Liver (tissue), 9 donors: ENCODE data around the gene RWDD4. TPM values are rescaled to one million over a fixed set of nuclear protein-coding genes. Genes with fewer than 3 reads are reported as not detected.

ENCODE experiments used
- DNase-seq: peaks from one replicate; pipeline ENCODE4 v3.0.0-alpha.2; 2017; ENCODE audit warnings: low spot score
- H3K27ac ChIP-seq, 2 donors: one replicate each; pipeline ENCODE4 v1.7.0; 2013; ENCODE audit warnings: inconsistent platforms in 2 of 2, low read length in 2 of 2, control low read depth in 1 of 2, low read depth in 1 of 2, mild to moderate bottlenecking in 1 of 2
- H3K27me3 ChIP-seq, 4 donors: one replicate each; pipeline versions ENCODE4 v1.6.1 to v1.7.0; 2013; ENCODE audit warnings: low read length in 3 of 4, inconsistent platforms in 1 of 4, mild to moderate bottlenecking in 1 of 4, moderate library complexity in 1 of 4; ENCODE audit not compliant: control insufficient read depth in 4 of 4, insufficient read depth in 4 of 4
- H3K36me3 ChIP-seq, 4 donors: one replicate each; pipeline versions ENCODE4 v1.6.1 to v1.7.0; 2013; ENCODE audit warnings: low read length in 3 of 4, mild to moderate bottlenecking in 3 of 4, low read depth in 1 of 4, moderate library complexity in 1 of 4; ENCODE audit not compliant: control insufficient read depth in 4 of 4, insufficient read depth in 3 of 4
- H3K4me1 ChIP-seq, 4 donors: one replicate each; pipeline versions ENCODE4 v1.6.1 to v1.7.0; 2013; ENCODE audit warnings: low read length in 3 of 4, mild to moderate bottlenecking in 3 of 4, moderate library complexity in 1 of 4; ENCODE audit not compliant: control insufficient read depth in 4 of 4, insufficient read depth in 4 of 4
- H3K4me3 ChIP-seq, 3 donors: one replicate each; pipeline versions ENCODE4 v1.6.1 to v1.7.0; 2013; ENCODE audit warnings: low read length in 3 of 3, control low read depth in 1 of 3, low read depth in 1 of 3, mild to moderate bottlenecking in 1 of 3
- H3K9ac ChIP-seq, 2 donors: one replicate each; pipeline ENCODE4 v1.7.0; 2013; ENCODE audit warnings: low read length in 2 of 2, mild to moderate bottlenecking in 2 of 2, moderate library complexity in 2 of 2, control low read depth in 1 of 2, low read depth in 1 of 2
- H3K9me3 ChIP-seq, 4 donors: one replicate each; pipeline versions ENCODE4 v1.6.1 to v1.7.0; 2013; ENCODE audit warnings: low read length in 3 of 4; ENCODE audit not compliant: control insufficient read depth in 4 of 4
- CTCF ChIP-seq: fragments of 150-350 bp; IDR thresholded peaks from 2 replicates; pipeline ENCODE4 v1.5.1; 2017; ENCODE audit warnings: improper control_type of control experiment, low read depth, low read length; ENCODE audit not compliant: missing input control
- EGR1 ChIP-seq, 2 donors: IDR thresholded peaks; 2 replicates each; pipeline ENCODE4 v1.6.1; 2016 to 2018; ENCODE audit warnings: antibody characterized with exemption in 2 of 2, low read depth in 2 of 2
- FOXA1 ChIP-seq: IDR thresholded peaks from 2 replicates; pipeline ENCODE4 v1.6.1; 2016; ENCODE audit warnings: antibody characterized with exemption
- FOXA2 ChIP-seq: IDR thresholded peaks from 2 replicates; pipeline ENCODE4 v1.6.1; 2016; ENCODE audit warnings: antibody characterized with exemption
- GABPA ChIP-seq, 2 donors: IDR thresholded peaks in 1 of 2; conservative IDR thresholded peaks in 1 of 2; 2 replicates each; pipeline ENCODE4 v1.6.1; 2016; ENCODE audit warnings: antibody characterized with exemption in 2 of 2, mild to moderate bottlenecking in 1 of 2, moderate library complexity in 1 of 2
- HNF4A ChIP-seq, 2 donors: conservative IDR thresholded peaks; 2 replicates each; pipeline ENCODE4 v1.6.1; 2016; ENCODE audit warnings: antibody characterized with exemption in 2 of 2, mild to moderate bottlenecking in 2 of 2
- HNF4G ChIP-seq: IDR thresholded peaks from 2 replicates; pipeline ENCODE4 v1.6.1; 2016; ENCODE audit warnings: antibody characterized with exemption
- JUND ChIP-seq, 2 donors: IDR thresholded peaks; 2 replicates each; pipeline ENCODE4 v1.6.1; 2016; ENCODE audit warnings: antibody characterized with exemption in 2 of 2
- MAX ChIP-seq: IDR thresholded peaks from 2 replicates; pipeline ENCODE4 v1.6.1; 2016; ENCODE audit warnings: antibody characterized with exemption
- NR2F2 ChIP-seq: IDR thresholded peaks from 2 replicates; pipeline ENCODE4 v1.6.1; 2016; ENCODE audit warnings: antibody characterized with exemption
- RAD21 ChIP-seq, 2 donors: IDR thresholded peaks; 2 replicates each; pipeline ENCODE4 v1.6.1; 2016; ENCODE audit warnings: antibody characterized with exemption in 2 of 2, mild to moderate bottlenecking in 2 of 2
- RXRA ChIP-seq, 2 donors: IDR thresholded peaks; 2 replicates each; pipeline ENCODE4 v1.6.1; 2017 to 2018; ENCODE audit warnings: antibody characterized with exemption in 2 of 2, mild to moderate bottlenecking in 1 of 2
- SP1 ChIP-seq: IDR thresholded peaks from 2 replicates; pipeline ENCODE4 v1.6.1; 2018; ENCODE audit warnings: antibody characterized with exemption, mild to moderate bottlenecking
- TAF1 ChIP-seq: conservative IDR thresholded peaks from 2 replicates; pipeline ENCODE4 v1.6.1; 2016; ENCODE audit warnings: antibody characterized with exemption, mild to moderate bottlenecking
- YY1 ChIP-seq: IDR thresholded peaks from 2 replicates; pipeline ENCODE4 v1.6.1; 2016; ENCODE audit warnings: antibody characterized with exemption, mild to moderate bottlenecking
- ZBTB33 ChIP-seq: IDR thresholded peaks from 2 replicates; pipeline ENCODE4 v1.6.1; 2016; ENCODE audit warnings: antibody characterized with exemption
- WGBS: extraction: QIAGEN DNeasy Blood & Tissue Kit; methylation state at CpG from one replicate; pipeline ENCODE4 v1.1.7; 2013; 5-methylcytosine and 5-hydroxymethylcytosine counted together
- polyA plus RNA-seq, 2 donors: library from polyadenylated mRNA; stranded (reverse) in 1 of 2; unstranded in 1 of 2; fragments of 200-250 nt in 1 of 2; fragments of >200 nt in 1 of 2; fragmentation: Nextera tagmentation in 1 of 2; extraction: Ambion mirVana in 1 of 2; gene quantifications; one replicate each; pipeline versions ENCODE4 v1.2.1 to v1.2.3, GENCODE V29; 2013 to 2015
- total RNA-seq, 2 donors: library from RNA; depleted of rRNA; stranded (reverse); fragments of >200 nt; gene quantifications; one replicate each; pipeline ENCODE4 v1.2.3, GENCODE V29; 2014
- TF ChIP-seq, protein P1 (sequence below): IDR thresholded peaks from 2 replicates; pipeline ENCODE4 v1.6.1; 2016; ENCODE audit warnings: antibody characterized with exemption, mild to moderate bottlenecking
- TF ChIP-seq, protein P2 (sequence below): IDR thresholded peaks from 2 replicates; pipeline ENCODE4 v1.6.1; 2016; ENCODE audit warnings: antibody characterized with exemption
- donor health status: healthy.
- donor health status: healthy.
- donor health status: healthy.
- donor health status: healthy.
- donor health status: healthy.

Gene RWDD4
- total and polyA plus RNA-seq, 4 donors: 6.5 to 17.9 (median 8.9) TPM

DNA sequence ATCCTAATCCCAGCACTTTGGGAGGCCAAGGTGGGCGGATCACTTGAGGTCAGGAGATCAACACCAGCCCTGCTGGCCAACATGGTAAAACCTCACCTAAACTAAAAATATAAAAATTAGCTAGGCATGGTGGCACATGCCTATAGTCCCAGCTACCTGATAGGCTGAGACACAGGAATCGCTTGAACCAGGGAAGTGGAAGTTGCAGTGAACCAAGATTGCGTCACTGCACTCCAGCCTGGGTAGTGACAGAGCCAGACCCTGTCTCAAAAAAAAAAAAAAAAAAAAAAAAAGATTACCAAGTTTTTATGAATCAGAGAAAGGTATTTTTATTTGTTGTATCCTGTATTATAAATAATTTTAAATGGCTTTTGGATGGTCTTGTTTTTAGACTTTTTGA lies 15.2 kb upstream of the RWDD4 start:
- H3K27me3 ChIP-seq: no peaks in the 10 kb centered on the region
- no peaks in the 10 kb centered on the region for H3K4me1 ChIP-seq
- H3K36me3 ChIP-seq: peaks cover 2 to 34% (median 24%) of the 10 kb centered on the region in 4 donors
- H3K9me3 ChIP-seq: no peaks in the 10 kb centered on the region
- 87% methylated on average over 3 of the region's 3 CpGs for WGBS
- DNase-seq: no peak
- TF ChIP-seq FOXA2: no peak
- TF ChIP-seq FOXA1: no peak
- no peak for TF ChIP-seq HNF4A (conservative IDR thresholded peaks at IDR 0.05)
- TF ChIP-seq RAD21 (IDR thresholded peaks at IDR 0.05): no peak
- no peak for TF ChIP-seq RXRA (IDR thresholded peaks at IDR 0.05)
- no peak for TF ChIP-seq SP1
- TF ChIP-seq CTCF: no peak
- TF ChIP-seq ZBTB33: no peak
- no peak for TF ChIP-seq NR2F2
- TF ChIP-seq HNF4G: no peak
- TF ChIP-seq GABPA (IDR thresholded peaks at IDR 0.05 in 1 of 2, conservative IDR thresholded peaks at IDR 0.05 in 1 of 2): no peak
- TF ChIP-seq, protein P1, sequence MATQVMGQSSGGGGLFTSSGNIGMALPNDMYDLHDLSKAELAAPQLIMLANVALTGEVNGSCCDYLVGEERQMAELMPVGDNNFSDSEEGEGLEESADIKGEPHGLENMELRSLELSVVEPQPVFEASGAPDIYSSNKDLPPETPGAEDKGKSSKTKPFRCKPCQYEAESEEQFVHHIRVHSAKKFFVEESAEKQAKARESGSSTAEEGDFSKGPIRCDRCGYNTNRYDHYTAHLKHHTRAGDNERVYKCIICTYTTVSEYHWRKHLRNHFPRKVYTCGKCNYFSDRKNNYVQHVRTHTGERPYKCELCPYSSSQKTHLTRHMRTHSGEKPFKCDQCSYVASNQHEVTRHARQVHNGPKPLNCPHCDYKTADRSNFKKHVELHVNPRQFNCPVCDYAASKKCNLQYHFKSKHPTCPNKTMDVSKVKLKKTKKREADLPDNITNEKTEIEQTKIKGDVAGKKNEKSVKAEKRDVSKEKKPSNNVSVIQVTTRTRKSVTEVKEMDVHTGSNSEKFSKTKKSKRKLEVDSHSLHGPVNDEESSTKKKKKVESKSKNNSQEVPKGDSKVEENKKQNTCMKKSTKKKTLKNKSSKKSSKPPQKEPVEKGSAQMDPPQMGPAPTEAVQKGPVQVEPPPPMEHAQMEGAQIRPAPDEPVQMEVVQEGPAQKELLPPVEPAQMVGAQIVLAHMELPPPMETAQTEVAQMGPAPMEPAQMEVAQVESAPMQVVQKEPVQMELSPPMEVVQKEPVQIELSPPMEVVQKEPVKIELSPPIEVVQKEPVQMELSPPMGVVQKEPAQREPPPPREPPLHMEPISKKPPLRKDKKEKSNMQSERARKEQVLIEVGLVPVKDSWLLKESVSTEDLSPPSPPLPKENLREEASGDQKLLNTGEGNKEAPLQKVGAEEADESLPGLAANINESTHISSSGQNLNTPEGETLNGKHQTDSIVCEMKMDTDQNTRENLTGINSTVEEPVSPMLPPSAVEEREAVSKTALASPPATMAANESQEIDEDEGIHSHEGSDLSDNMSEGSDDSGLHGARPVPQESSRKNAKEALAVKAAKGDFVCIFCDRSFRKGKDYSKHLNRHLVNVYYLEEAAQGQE: no peak
- no peak for TF ChIP-seq TAF1
- TF ChIP-seq EGR1 (IDR thresholded peaks at IDR 0.05; ENCODE audit: low read depth in 2 of 2): no peak
- no peak for TF ChIP-seq MAX
- no peak overlapping the region for H3K9ac ChIP-seq
- no peak overlapping the region for H3K4me3 ChIP-seq
- no peak overlapping the region for H3K27ac ChIP-seq

GRCh38 chr4:183670960-183671555 lies 12.1 kb upstream of the RWDD4 start:
- H3K4me3 ChIP-seq: no peak overlapping the region
- WGBS: 96% methylated on average over 12 of the region's 12 CpGs
- no peak overlapping the region for H3K9ac ChIP-seq
- no peak for DNase-seq
- H3K27me3 ChIP-seq: no peaks in the 10 kb centered on the region
- no peak overlapping the region for H3K27ac ChIP-seq
- no peaks in the 10 kb centered on the region for H3K9me3 ChIP-seq
- peaks cover 3 to 47% (median 40%) of the 10 kb centered on the region in 4 donors for H3K36me3 ChIP-seq
- H3K4me1 ChIP-seq: no peaks in the 10 kb centered on the region
- TF ChIP-seq FOXA2 (no peak), EGR1 (IDR thresholded peaks at IDR 0.05; ENCODE audit: low read depth in 2 of 2) (no peak), SP1 (no peak), JUND (IDR thresholded peaks at IDR 0.05) (no peak), ZBTB33 (no peak), RAD21 (IDR thresholded peaks at IDR 0.05) (no peak), HNF4A (conservative IDR thresholded peaks at IDR 0.05) (no peak), NR2F2 (no peak), CTCF (no peak), TAF1 (no peak), MAX (no peak), GABPA (IDR thresholded peaks at IDR 0.05 in 1 of 2, conservative IDR thresholded peaks at IDR 0.05 in 1 of 2) (no peak), RXRA (IDR thresholded peaks at IDR 0.05) (no peak), FOXA1 (no peak), HNF4G (no peak), YY1 (no peak)
- TF ChIP-seq, protein P2, sequence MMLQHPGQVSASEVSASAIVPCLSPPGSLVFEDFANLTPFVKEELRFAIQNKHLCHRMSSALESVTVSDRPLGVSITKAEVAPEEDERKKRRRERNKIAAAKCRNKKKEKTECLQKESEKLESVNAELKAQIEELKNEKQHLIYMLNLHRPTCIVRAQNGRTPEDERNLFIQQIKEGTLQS: no peak
